Immature natural killer cell (primary cell): ENCODE measurements around the gene PSMC3. TPM values are rescaled to one million over a fixed set of nuclear protein-coding genes. Genes with fewer than 3 reads are reported as not detected.
A peak's percentile ranks its signal among the peaks of the same experiment; 100 is the strongest.

Source experiments
- DNase-seq, 3 donors: peaks; one replicate each; pipeline ENCODE4 v3.0.0; 2022; ENCODE audit warnings: mixed read lengths in 1 of 3
- H3K27ac Mint-ChIP-seq, 6 donors: one replicate each; pipeline ENCODE4 v1.8.0; 2020; ENCODE audit warnings: mixed read lengths in 6 of 6, mild to moderate bottlenecking in 5 of 6, inconsistent platforms in 4 of 6, moderate library complexity in 3 of 6
- H3K27me3 Mint-ChIP-seq, 3 donors: one replicate each; pipeline ENCODE4 v1.8.0; 2020 to 2021; ENCODE audit warnings: low read depth in 3 of 3, mild to moderate bottlenecking in 3 of 3, mixed read lengths in 3 of 3, moderate library complexity in 3 of 3, inconsistent platforms in 1 of 3
- H3K36me3 Mint-ChIP-seq, 3 donors: one replicate each; pipeline ENCODE4 v1.8.0; 2020; ENCODE audit warnings: mixed read lengths in 3 of 3, inconsistent platforms in 2 of 3, mild to moderate bottlenecking in 2 of 3
- H3K4me1 Mint-ChIP-seq, 2 donors: one replicate each; pipeline ENCODE4 v1.8.0; 2020; ENCODE audit warnings: inconsistent platforms in 2 of 2, mild to moderate bottlenecking in 2 of 2, mixed read lengths in 2 of 2, moderate library complexity in 1 of 2
- H3K4me3 Mint-ChIP-seq, 5 donors: one replicate each; pipeline ENCODE4 v1.8.0; 2020; ENCODE audit warnings: mild to moderate bottlenecking in 5 of 5, mixed read lengths in 5 of 5, inconsistent platforms in 3 of 5, moderate library complexity in 3 of 5
- H3K9me3 Mint-ChIP-seq, 6 donors: one replicate each; pipeline ENCODE4 v1.8.0; 2020; ENCODE audit warnings: mild to moderate bottlenecking in 6 of 6, mixed read lengths in 6 of 6, inconsistent platforms in 4 of 6, moderate library complexity in 3 of 6
- polyA plus RNA-seq, 3 donors: library from polyadenylated mRNA; unstranded; fragments of 300-500 nt; fragmentation: Illumina TruSeq; gene quantifications; one replicate each; pipeline ENCODE4 v1.2.3, GENCODE V29; 2021

Gene PSMC3
- polyA plus RNA-seq, 3 donors from 2014 or later, result 157 to 207 (median 184) TPM

GRCh38 chr11:47376525-47377371 is 49.5 kb downstream of the PSMC3 start:
- Mint-ChIP-seq H3K9me3 (no peaks in the 10 kb centered on the region), H3K36me3 (no peaks in the 10 kb centered on the region), H3K27me3 (peaks cover 0 to 10% (median 0%) of the 10 kb centered on the region in 3 donors), H3K4me1 (peaks cover 0 to 6% of the 10 kb centered on the region in 2 donors), H3K27ac (no peak overlapping the region), H3K4me3 (no peak overlapping the region)
- no peak for DNase-seq

- peak overlapping the region in 1 of 5 donors; percentile 15 for H3K4me3 Mint-ChIP-seq
Measured at GRCh38 chr11:47376107-47376524, 50.1 kb downstream of the PSMC3 start.

GRCh38 chr11:47375546-47376085 is 50.6 kb downstream of the PSMC3 start:
- no peak overlapping the region for H3K27ac Mint-ChIP-seq
- H3K4me1 Mint-ChIP-seq, result peaks cover 0 to 6% of the 10 kb centered on the region in 2 donors
- no peaks in the 10 kb centered on the region for H3K9me3 Mint-ChIP-seq
- H3K27me3 Mint-ChIP-seq, result peaks cover 0 to 9% (median 0%) of the 10 kb centered on the region in 3 donors
- DNase-seq, result no peak
- no peaks in the 10 kb centered on the region for H3K36me3 Mint-ChIP-seq
- H3K4me3 Mint-ChIP-seq, result no peak overlapping the region

More at GRCh38 chr11:47376107-47376524, 50.1 kb downstream of the PSMC3 start:
- Mint-ChIP-seq H3K27me3 (peaks cover 0 to 9% (median 0%) of the 10 kb centered on the region in 3 donors), H3K9me3 (no peaks in the 10 kb centered on the region), H3K4me1 (peaks cover 0 to 6% of the 10 kb centered on the region in 2 donors), H3K27ac (no peak overlapping the region), H3K36me3 (no peaks in the 10 kb centered on the region)
- no peak for DNase-seq

- Mint-ChIP-seq H3K9me3 (no peaks in the 10 kb centered on the region), H3K27me3 (peaks cover 0 to 9% (median 0%) of the 10 kb centered on the region in 3 donors), H3K4me1 (peaks cover 0 to 6% of the 10 kb centered on the region in 2 donors), H3K4me3 (no peak overlapping the region), H3K36me3 (no peaks in the 10 kb centered on the region), H3K27ac (no peak overlapping the region)
- no peak for DNase-seq
Measured at GRCh38 chr11:47375020-47375419, 51.2 kb downstream of the PSMC3 start.

- no peak for DNase-seq
- Mint-ChIP-seq H3K9me3 (no peaks in the 10 kb centered on the region), H3K4me3 (no peak overlapping the region), H3K4me1 (peaks cover 0 to 6% of the 10 kb centered on the region in 2 donors), H3K27me3 (peaks cover 0 to 10% (median 0%) of the 10 kb centered on the region in 3 donors), H3K27ac (no peak overlapping the region), H3K36me3 (no peaks in the 10 kb centered on the region)
Measured at GRCh38 chr11:47374720-47375019, 51.6 kb downstream of the PSMC3 start.

GRCh38 chr11:47373876-47374719 is 52.1 kb downstream of the PSMC3 start:
- H3K36me3 Mint-ChIP-seq, result no peaks in the 10 kb centered on the region
- peak; percentile 79 to 83 (median 81) for DNase-seq
- H3K4me1 Mint-ChIP-seq, result peaks cover 0 to 6% of the 10 kb centered on the region in 2 donors
- H3K4me3 Mint-ChIP-seq, result no peak overlapping the region
- no peaks in the 10 kb centered on the region for H3K9me3 Mint-ChIP-seq
- peak overlapping the region in 1 of 6 donors; percentile 17 for H3K27ac Mint-ChIP-seq
- peaks cover 0 to 14% (median 0%) of the 10 kb centered on the region in 3 donors for H3K27me3 Mint-ChIP-seq

- Mint-ChIP-seq H3K4me1 (peaks cover 0 to 2% of the 10 kb centered on the region in 2 donors), H3K9me3 (no peaks in the 10 kb centered on the region), H3K36me3 (no peaks in the 10 kb centered on the region), H3K27ac (no peak overlapping the region), H3K4me3 (no peak overlapping the region), H3K27me3 (peaks cover 0 to 10% (median 4%) of the 10 kb centered on the region in 3 donors)
- DNase-seq, result no peak
Measured at GRCh38 chr11:47372422-47372821, 53.8 kb downstream of the PSMC3 start.

GRCh38 chr11:47369676-47370075 is 56.6 kb downstream of the PSMC3 start:
- no peak for DNase-seq
- H3K27ac Mint-ChIP-seq, result no peak overlapping the region
- no peak overlapping the region for H3K4me3 Mint-ChIP-seq
- H3K4me1 Mint-ChIP-seq, result peaks cover 0 to 2% of the 10 kb centered on the region in 2 donors
- peaks cover 0 to 12% (median 5%) of the 10 kb centered on the region in 3 donors for H3K27me3 Mint-ChIP-seq
- no peaks in the 10 kb centered on the region for H3K9me3 Mint-ChIP-seq
- H3K36me3 Mint-ChIP-seq, result no peaks in the 10 kb centered on the region

Other genes with a start within 250 kb of the PSMC3 start
- 100 to 1,000 TPM; 103 to 137 (median 121) TPM for gene ARFGAP2, start 249.6 kb downstream of the PSMC3 start, polyA plus RNA-seq
- gene PACSIN3, start 240.0 kb downstream of the PSMC3 start, polyA plus RNA-seq, result under 1 TPM in 1 of 3 donors, not detected in 2; 0.48 TPM
- 10 to 100 TPM; 27.4 to 39.3 (median 35.4) TPM for gene DDB2, start 211.5 kb downstream of the PSMC3 start, polyA plus RNA-seq
- 10 to 100 TPM in 2 of 3 donors, 1 to 10 TPM in 1; 6.6 to 20.1 (median 19.2) TPM for gene ACP2, start 177.6 kb downstream of the PSMC3 start, polyA plus RNA-seq
- 10 to 100 TPM; 14.8 to 20.3 (median 19.8) TPM for gene NR1H3, start 168.4 kb downstream of the PSMC3 start, polyA plus RNA-seq
- gene MADD, start 156.3 kb downstream of the PSMC3 start, polyA plus RNA-seq, result 10 to 100 TPM; 14.7 to 42.7 (median 19.3) TPM
- gene MYBPC3, start 73.7 kb downstream of the PSMC3 start, polyA plus RNA-seq, result not detected
- 1 to 10 TPM in 2 of 3 donors, under 1 TPM in 1; 0.95 to 3.6 (median 2.3) TPM for gene SPI1, start 47.9 kb downstream of the PSMC3 start, polyA plus RNA-seq
- gene SLC39A13, start 17.8 kb downstream of the PSMC3 start, polyA plus RNA-seq, result 10 to 100 TPM; 22.1 to 33.2 (median 27.7) TPM
- gene RAPSN, start 22.7 kb upstream of the PSMC3 start, polyA plus RNA-seq, result not detected
- 10 to 100 TPM; 21.0 to 58.1 (median 35.5) TPM for gene CELF1, start 126.7 kb upstream of the PSMC3 start, polyA plus RNA-seq
- 100 to 1,000 TPM in 1 of 3 donors, 10 to 100 TPM in 2; 62.2 to 117 (median 80.2) TPM for gene PTPMT1, start 139.2 kb upstream of the PSMC3 start, polyA plus RNA-seq
- gene KBTBD4, start 152.5 kb upstream of the PSMC3 start, polyA plus RNA-seq, result 10 to 100 TPM; 40.2 to 60.8 (median 49.1) TPM
- gene NDUFS3, start 152.6 kb upstream of the PSMC3 start, polyA plus RNA-seq, result 100 to 1,000 TPM; 108 to 157 (median 143) TPM
- not detected for gene FAM180B, start 160.2 kb upstream of the PSMC3 start, polyA plus RNA-seq
- gene C1QTNF4, start 168.0 kb upstream of the PSMC3 start, polyA plus RNA-seq, result under 1 TPM in 1 of 3 donors, not detected in 2; 0.24 TPM
- 10 to 100 TPM; 66.9 to 86.2 (median 73.8) TPM for gene MTCH2, start 216.1 kb upstream of the PSMC3 start, polyA plus RNA-seq